HEK293T (cell line): Measurements from ENCODE around the gene FKBP7.

Experiments
- ARNT ChIP-seq: fragments of 450-650 bp; IDR thresholded peaks from 2 replicates; pipeline ENCODE4 v1.6.1; 2017; ENCODE audit warnings: mild to moderate bottlenecking
- BHLHE40 ChIP-seq: fragments of 450-650 bp; IDR thresholded peaks from 2 replicates; pipeline ENCODE4 v1.6.1; 2016; ENCODE audit warnings: mild to moderate bottlenecking, moderate library complexity, borderline replicate concordance
- HDGF ChIP-seq: fragments of 450-650 bp; IDR thresholded peaks from 2 replicates; pipeline ENCODE4 v1.6.1; 2017; ENCODE audit warnings: antibody characterized with exemption, borderline replicate concordance

DNA sequence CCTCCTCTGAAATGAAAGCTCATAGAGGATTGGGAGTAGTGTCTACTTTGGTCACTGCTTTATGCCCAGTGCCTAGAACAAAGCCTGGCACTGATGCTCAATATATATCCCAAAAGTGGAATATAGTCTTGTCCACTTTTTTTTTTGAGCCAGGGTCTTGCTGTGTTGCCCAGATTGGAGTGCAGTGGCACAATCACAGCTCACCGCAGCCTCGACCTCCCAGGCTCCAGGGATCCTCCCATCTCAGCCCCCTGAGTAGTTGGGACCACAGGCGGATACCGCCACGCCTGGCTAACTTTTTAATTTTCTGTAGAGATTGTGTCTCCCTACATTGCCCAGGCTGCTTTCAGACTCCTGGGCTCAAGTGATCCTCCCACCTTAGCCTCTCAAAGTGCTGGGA, 3.8 kb downstream of the FKBP7 start:
- no peak for TF ChIP-seq HDGF
- TF ChIP-seq BHLHE40, result no peak
- no peak for TF ChIP-seq ARNT
